Omental fat pad (tissue), 4 donors: ENCODE data around the gene COL8A1. TPM values are rescaled to one million over a fixed set of nuclear protein-coding genes. Genes with fewer than 3 reads are reported as not detected.
"Not testable (repeated sequence)": the region's sequence is repeated elsewhere in the genome, so short reads cannot be mapped to it uniquely, and the experiment has no call there.

Experiments used
- ATAC-seq: fragments of 150-250 bp; one replicate; pipeline ENCODE4 v1.9.1; 2016; ENCODE audit warnings: mild to moderate bottlenecking, moderate library complexity; ENCODE audit not compliant: low FRiP score
- DNase-seq: peaks from one replicate; pipeline ENCODE4 v3.0.0-alpha.2; 2019; ENCODE audit warnings: low spot score
- total RNA-seq, 4 donors: library from RNA; depleted of rRNA; stranded (reverse); fragments of >200 nt; gene quantifications; one replicate each; pipeline ENCODE4 v1.1.0, GENCODE V29; 2016
- TF ChIP-seq, protein P1 (sequence below), 3 donors: fragments of 450-650 bp; IDR thresholded peaks; one replicate each; pipeline ENCODE4 v1.5.1; 2016 to 2017; ENCODE audit warnings: antibody characterized with exemption in 3 of 3, mild to moderate bottlenecking in 3 of 3, moderate library complexity in 2 of 3

Gene COL8A1
- total RNA-seq, 4 donors from 2014 or later: 16.7 to 303 (median 151) TPM

DNA sequence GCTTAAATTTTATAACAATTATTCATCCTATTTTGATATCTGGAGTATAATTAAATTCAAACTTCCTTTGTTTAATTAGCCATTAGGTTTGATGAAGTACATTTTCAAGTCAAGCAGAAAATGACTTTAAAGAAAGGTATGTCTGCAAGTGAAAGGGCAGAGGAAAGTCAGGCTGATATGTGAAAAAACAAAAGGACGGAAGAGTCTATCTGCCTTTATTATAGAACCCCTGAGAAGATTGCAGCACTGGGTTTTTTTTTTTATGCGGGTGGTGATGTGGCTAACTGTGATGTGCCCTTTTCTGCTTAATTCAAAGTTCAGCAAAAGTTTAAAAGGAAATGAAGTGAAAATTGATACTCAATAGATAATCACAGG, 83.2 kb downstream of the COL8A1 start:
- TF ChIP-seq, protein P1, sequence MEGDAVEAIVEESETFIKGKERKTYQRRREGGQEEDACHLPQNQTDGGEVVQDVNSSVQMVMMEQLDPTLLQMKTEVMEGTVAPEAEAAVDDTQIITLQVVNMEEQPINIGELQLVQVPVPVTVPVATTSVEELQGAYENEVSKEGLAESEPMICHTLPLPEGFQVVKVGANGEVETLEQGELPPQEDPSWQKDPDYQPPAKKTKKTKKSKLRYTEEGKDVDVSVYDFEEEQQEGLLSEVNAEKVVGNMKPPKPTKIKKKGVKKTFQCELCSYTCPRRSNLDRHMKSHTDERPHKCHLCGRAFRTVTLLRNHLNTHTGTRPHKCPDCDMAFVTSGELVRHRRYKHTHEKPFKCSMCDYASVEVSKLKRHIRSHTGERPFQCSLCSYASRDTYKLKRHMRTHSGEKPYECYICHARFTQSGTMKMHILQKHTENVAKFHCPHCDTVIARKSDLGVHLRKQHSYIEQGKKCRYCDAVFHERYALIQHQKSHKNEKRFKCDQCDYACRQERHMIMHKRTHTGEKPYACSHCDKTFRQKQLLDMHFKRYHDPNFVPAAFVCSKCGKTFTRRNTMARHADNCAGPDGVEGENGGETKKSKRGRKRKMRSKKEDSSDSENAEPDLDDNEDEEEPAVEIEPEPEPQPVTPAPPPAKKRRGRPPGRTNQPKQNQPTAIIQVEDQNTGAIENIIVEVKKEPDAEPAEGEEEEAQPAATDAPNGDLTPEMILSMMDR (IDR thresholded peaks at IDR 0.05): no peak
- ATAC-seq: no peak
- no peak for DNase-seq

- DNase-seq (no peak), ATAC-seq (no peak)
- TF ChIP-seq, protein P1 (IDR thresholded peaks at IDR 0.05): no peak
Measured at GRCh38 chr3:99724276-99724675, 85.9 kb downstream of the COL8A1 start.

DNA sequence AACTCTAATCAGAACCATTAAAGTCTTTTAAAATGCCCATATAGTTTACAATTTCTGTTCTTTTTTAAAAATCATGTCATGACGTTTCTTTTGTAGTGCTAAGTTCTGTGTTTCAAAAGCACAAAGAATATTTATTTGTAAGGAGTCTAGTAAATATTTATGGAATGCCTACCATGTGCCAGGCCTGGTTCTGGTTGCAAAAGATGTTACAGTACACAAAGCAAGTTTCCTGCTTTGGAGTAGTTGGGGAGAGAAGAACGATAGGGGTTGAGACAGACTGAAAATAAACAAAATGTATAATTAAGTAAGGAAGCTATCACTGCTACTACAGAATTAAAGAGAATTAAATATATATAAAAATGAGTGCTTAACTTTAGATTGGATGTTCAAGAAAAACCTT, 92.5 kb downstream of the COL8A1 start:
- DNase-seq (no peak), ATAC-seq (no peak)
- TF ChIP-seq, protein P1 (IDR thresholded peaks at IDR 0.05): no peak

DNA sequence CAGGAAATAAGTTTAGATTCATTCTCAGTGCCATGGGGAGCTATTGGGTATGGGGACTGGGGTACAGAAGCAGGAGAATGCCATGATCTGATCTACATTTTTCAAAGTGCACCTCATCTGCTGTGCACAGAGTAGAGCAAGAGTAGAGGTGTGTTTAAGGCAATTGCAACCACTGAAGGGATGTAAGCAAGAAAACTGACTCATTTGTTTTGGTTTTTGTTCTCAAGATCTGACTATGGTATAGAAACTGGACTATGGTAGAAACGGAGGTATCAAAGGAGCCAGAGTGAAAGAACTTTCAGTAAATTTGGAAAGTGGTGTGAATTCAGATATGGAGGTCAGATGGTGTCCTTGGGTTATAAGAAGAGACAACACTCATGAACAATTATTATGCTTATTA, 93.1 kb downstream of the COL8A1 start:
- TF ChIP-seq, protein P1 (IDR thresholded peaks at IDR 0.05): no peak
- DNase-seq (no peak), ATAC-seq (no peak)

GRCh38 chr3:99740371-99740770, 102.0 kb downstream of the COL8A1 start:
- not testable (repeated sequence) for ATAC-seq, DNase-seq

- TF ChIP-seq, protein P1 (IDR thresholded peaks at IDR 0.05): no peak
- ATAC-seq: no peak
- no peak for DNase-seq
Measured at GRCh38 chr3:99741588-99741987, 103.2 kb downstream of the COL8A1 start.

DNA sequence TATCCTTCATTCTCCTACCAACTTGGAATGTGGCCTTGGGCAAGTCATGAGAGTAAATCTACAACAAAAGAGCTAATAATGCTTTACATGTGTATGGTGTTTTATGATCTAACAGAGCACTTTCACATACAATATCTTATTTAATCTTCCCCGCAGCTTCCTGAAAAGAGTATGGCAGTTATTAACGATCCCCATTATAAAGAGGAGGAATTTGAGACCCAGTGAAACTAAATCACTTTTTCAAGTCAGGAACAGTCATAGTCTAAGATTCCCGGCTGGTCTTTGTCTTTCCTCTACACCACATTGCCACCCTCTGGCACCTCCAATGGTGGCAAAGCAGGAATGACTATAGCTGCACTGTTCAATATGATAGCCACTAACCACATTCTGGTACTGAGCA, 109.5 kb downstream of the COL8A1 start:
- DNase-seq (no peak), ATAC-seq (no peak)
- TF ChIP-seq, protein P1 (IDR thresholded peaks at IDR 0.05): no peak

DNA sequence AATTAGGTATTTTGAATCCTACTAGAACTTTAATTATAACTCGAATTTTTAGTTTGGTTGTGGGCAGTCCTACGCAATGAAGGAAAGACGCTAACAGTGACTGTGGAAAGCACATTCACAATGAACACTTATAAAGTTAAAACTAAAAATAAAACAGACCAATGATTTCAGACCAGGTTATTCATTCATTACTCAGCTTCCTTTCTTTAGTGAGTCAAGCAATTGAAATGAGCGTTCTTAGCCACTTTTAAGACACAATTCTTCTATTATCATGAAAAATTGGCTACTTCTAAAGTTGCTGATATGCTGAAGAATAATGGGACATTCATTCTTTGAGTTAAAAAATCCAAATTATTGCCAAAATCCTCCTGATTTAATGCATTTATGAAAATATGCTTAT, 113.3 kb downstream of the COL8A1 start:
- ATAC-seq: no peak
- TF ChIP-seq, protein P1 (IDR thresholded peaks at IDR 0.05): no peak

More for the DNA sequence above, 113.3 kb downstream of the COL8A1 start:
- DNase-seq: no peak
